HK-2 (cell line): ENCODE results near the gene UNKL.

Experiments
- DNase-seq: peaks from one replicate; pipeline ENCODE4 v3.0.0-alpha.2; 2018; ENCODE audit not compliant: unreplicated experiment

Gene UNKL

GRCh38 chr16:1377406-1378010 lies 37.0 kb downstream of the UNKL start:
- no peak for DNase-seq

GRCh38 chr16:1375741-1376410 lies 38.6 kb downstream of the UNKL start:
- DNase-seq = no peak

- DNase-seq = no peak
Observed at GRCh38 chr16:1375298-1375640, 39.2 kb downstream of the UNKL start.

- DNase-seq = no peak
Observed at GRCh38 chr16:1374418-1375297, 39.8 kb downstream of the UNKL start.

- DNase-seq = no peak
Observed at GRCh38 chr16:1372292-1372950, 42.1 kb downstream of the UNKL start.

GRCh38 chr16:1371054-1371978 lies 43.2 kb downstream of the UNKL start:
- DNase-seq = no peak

GRCh38 chr16:1367486-1368174 lies 46.9 kb downstream of the UNKL start:
- no peak for DNase-seq

GRCh38 chr16:1366712-1367299 lies 47.7 kb downstream of the UNKL start:
- DNase-seq = no peak

- no peak for DNase-seq
Observed at GRCh38 chr16:1366060-1366711, 48.3 kb downstream of the UNKL start.

GRCh38 chr16:1364510-1364909 lies 50.0 kb downstream of the UNKL start:
- no peak for DNase-seq

GRCh38 chr16:1363501-1364041 lies 50.9 kb downstream of the UNKL start:
- peak; percentile 33 for DNase-seq

- no peak for DNase-seq
Observed at GRCh38 chr16:1362807-1363206, 51.7 kb downstream of the UNKL start.

- no peak for DNase-seq
Observed at GRCh38 chr16:1361685-1362360, 52.7 kb downstream of the UNKL start.

- DNase-seq = no peak
Observed at GRCh38 chr16:1357906-1358566, 56.5 kb downstream of the UNKL start.

GRCh38 chr16:1356061-1356900 lies 58.2 kb downstream of the UNKL start:
- no peak for DNase-seq

- DNase-seq = no peak
Observed at GRCh38 chr16:1355591-1355990, 58.9 kb downstream of the UNKL start.

GRCh38 chr16:1354815-1355540 lies 59.5 kb downstream of the UNKL start:
- DNase-seq = no peak
